Dedifferentiated amniotic fluid mesenchymal stem cell (primary cell): ENCODE data around the gene ESYT3.
A peak's percentile ranks its signal among the peaks of the same experiment; 100 is the strongest.
"Not testable (repeated sequence)": the region's sequence is repeated elsewhere in the genome, so short reads cannot be mapped to it uniquely, and the experiment has no call there.

Source experiments
- DNase-seq: peaks from one replicate; pipeline ENCODE4 v3.0.0-alpha.2; 2016; ENCODE audit errors: extremely low spot score

ESYT3 gene

GRCh38 chr3:138412821-138413551, 21.4 kb upstream of the ESYT3 start:
- no peak for DNase-seq

GRCh38 chr3:138416236-138416635, 18.2 kb upstream of the ESYT3 start:
- not testable (repeated sequence) for DNase-seq

GRCh38 chr3:138417559-138417982, 16.8 kb upstream of the ESYT3 start:
- peak; percentile 78 for DNase-seq

GRCh38 chr3:138418601-138419206, 15.7 kb upstream of the ESYT3 start:
- no peak for DNase-seq

- no peak for DNase-seq
Observed at GRCh38 chr3:138423316-138423715, 11.1 kb upstream of the ESYT3 start.

- DNase-seq, result no peak
Observed at GRCh38 chr3:138424323-138424722, 10.1 kb upstream of the ESYT3 start.

- DNase-seq, result peak; percentile 49
Observed at GRCh38 chr3:138426211-138426610, 8.2 kb upstream of the ESYT3 start.

GRCh38 chr3:138426754-138427153, 7.7 kb upstream of the ESYT3 start:
- DNase-seq, result not testable (repeated sequence)

GRCh38 chr3:138429665-138430064, 4.8 kb upstream of the ESYT3 start:
- DNase-seq, result no peak

- no peak for DNase-seq
Observed at GRCh38 chr3:138432576-138433240, 1.7 kb upstream of the ESYT3 start.

GRCh38 chr3:138433892-138434275, 532 bp upstream of the ESYT3 start:
- DNase-seq, result no peak

- DNase-seq, result no peak
Observed at GRCh38 chr3:138434875-138435772, 708 bp downstream of the ESYT3 start.

GRCh38 chr3:138435840-138436239, 1.4 kb downstream of the ESYT3 start:
- DNase-seq, result no peak

GRCh38 chr3:138437281-138437680, 2.9 kb downstream of the ESYT3 start:
- DNase-seq, result no peak

GRCh38 chr3:138438896-138439295, 4.5 kb downstream of the ESYT3 start:
- DNase-seq, result no peak

- no peak for DNase-seq
Observed at GRCh38 chr3:138439646-138440045, 5.2 kb downstream of the ESYT3 start.

- DNase-seq, result no peak
Observed at GRCh38 chr3:138440121-138440521, 5.7 kb downstream of the ESYT3 start.

GRCh38 chr3:138440596-138440995, 6.2 kb downstream of the ESYT3 start:
- no peak for DNase-seq

- no peak for DNase-seq
Observed at GRCh38 chr3:138441256-138441655, 6.8 kb downstream of the ESYT3 start.

GRCh38 chr3:138441742-138442141, 7.3 kb downstream of the ESYT3 start:
- DNase-seq, result no peak

- no peak for DNase-seq
Observed at GRCh38 chr3:138442433-138442832, 8.0 kb downstream of the ESYT3 start.

- no peak for DNase-seq
Observed at GRCh38 chr3:138443091-138443490, 8.7 kb downstream of the ESYT3 start.
